ENCODE data around the gene ARHGEF19. TPM values are rescaled to one million over a fixed set of nuclear protein-coding genes. Genes with fewer than 3 reads are reported as not detected.
A peak's percentile ranks its signal among the peaks of the same experiment; 100 is the strongest.

The ARHGEF19 gene
- total RNA-seq, 1 experiment from 2014 or later, result 13.8 TPM

GRCh38 chr1:16206547-16207317 lies 5.7 kb downstream of the ARHGEF19 start:
- BruUV-seq (replicated peaks), result no TSS peak
- TF ChIP-seq CTCF (conservative IDR thresholded peaks at IDR 0.05; ENCODE audit: low read depth, low read length), result no peak
- no peak for TF ChIP-seq EZH2phosphoT487 (IDR thresholded peaks at IDR 0.05; ENCODE audit: borderline replicate concordance, low read length)
- no peak for TF ChIP-seq EZH2 (IDR thresholded peaks at IDR 0.05; ENCODE audit: low read length, unreplicated experiment)
- H3K4me1 ChIP-seq (ENCODE audit: insufficient read depth, low read length), result peaks cover 12% of the 10 kb centered on the region

GRCh38 chr1:16205891-16206546 lies 6.4 kb downstream of the ARHGEF19 start:
- no peaks in the 10 kb centered on the region for H3F3A ChIP-seq (ENCODE audit: low read length, unreplicated experiment)
- no peaks in the 10 kb centered on the region for H3K27me3 ChIP-seq (ENCODE audit: low read length)
- H3K9me2 ChIP-seq (replicated peaks; ENCODE audit: low read length), result no peaks in the 10 kb centered on the region
- BruUV-seq (replicated peaks), result TSS peak; percentile 56
- H3K79me2 ChIP-seq (ENCODE audit: low read length), result peaks cover 6% of the 10 kb centered on the region; the same call in 1 of the 2 replicates
- no peaks in the 10 kb centered on the region for H3K36me3 ChIP-seq (ENCODE audit: low read depth, low read length)
- ChIA-PET CTCF (interaction anchor here (1.3 kb wide), 1 partner anchor 11 kb away, joined by 5 read pairs; no protein-coding TSS in a partner anchor), POLR2A (ENCODE audit: unreplicated experiment) (no interaction called here)
- no peak for DNase-seq
- H3K4me3 ChIP-seq (ENCODE audit: low read length), result peak overlapping the region; percentile 71
- ATAC-seq, result peak; percentile 1
- H3K9me3 ChIP-seq (ENCODE audit: low read length), result no peaks in the 10 kb centered on the region
- peak overlapping the region; percentile 50 for H3K9ac ChIP-seq (ENCODE audit: low read length)
- intact Hi-C loops (cut with micrococcal nuclease), result loop anchor here (5.0 kb wide), 1 partner anchor 36 kb away; no protein-coding TSS in a partner anchor
- no peaks in the 10 kb centered on the region for H4K20me1 ChIP-seq (ENCODE audit: low read length)
- H2AFZ ChIP-seq (ENCODE audit: low read length), result peak overlapping the region; percentile 50; the same call in 1 of the 2 replicates
- H3K4me2 ChIP-seq (ENCODE audit: low read length), result peak overlapping the region; percentile 92
- no peak for TF ChIP-seq CTCF (conservative IDR thresholded peaks at IDR 0.05; ENCODE audit: low read depth, low read length)
- no peak for TF ChIP-seq EZH2phosphoT487 (IDR thresholded peaks at IDR 0.05; ENCODE audit: borderline replicate concordance, low read length)
- no peak for TF ChIP-seq EZH2 (IDR thresholded peaks at IDR 0.05; ENCODE audit: low read length, unreplicated experiment)
- no peak overlapping the region for H3K27ac ChIP-seq (ENCODE audit: low read length)
- peaks cover 12% of the 10 kb centered on the region for H3K4me1 ChIP-seq (ENCODE audit: insufficient read depth, low read length)

More at GRCh38 chr1:16206547-16207317, 5.7 kb downstream of the ARHGEF19 start:
- Histone ChIP-seq H3K27me3 (ENCODE audit: low read length) (no peaks in the 10 kb centered on the region), H3K4me3 (ENCODE audit: low read length) (peak overlapping the region; percentile 71), H3F3A (ENCODE audit: low read length, unreplicated experiment) (no peaks in the 10 kb centered on the region), H2AFZ (ENCODE audit: low read length) (peak overlapping the region; percentile 71), H3K79me2 (ENCODE audit: low read length) (peaks cover 6% of the 10 kb centered on the region; the same call in 1 of the 2 replicates), H3K4me2 (ENCODE audit: low read length) (peak overlapping the region; percentile 92), H3K9ac (ENCODE audit: low read length) (peak overlapping the region; percentile 62), H3K36me3 (ENCODE audit: low read depth, low read length) (no peaks in the 10 kb centered on the region), H4K20me1 (ENCODE audit: low read length) (no peaks in the 10 kb centered on the region), H3K9me2 (replicated peaks; ENCODE audit: low read length) (no peaks in the 10 kb centered on the region), H3K9me3 (ENCODE audit: low read length) (no peaks in the 10 kb centered on the region), H3K27ac (ENCODE audit: low read length) (peak overlapping the region; percentile 82)
- ATAC-seq (peak; percentile 96), DNase-seq (peak; percentile 97)
- ChIA-PET POLR2A (ENCODE audit: unreplicated experiment) (interaction anchor here (0.6 to 1.0 kb wide), 4 partner anchors 10 to 75 kb away, joined by 3 to 5 read pairs (median 4); no protein-coding TSS in a partner anchor), CTCF (interaction anchor here (0.5 to 1.3 kb wide), 3 partner anchors 10 to 128 kb away, joined by 3 to 10 read pairs (median 5); no protein-coding TSS in a partner anchor)
- intact Hi-C loops (cut with micrococcal nuclease), result loop anchor here (5.0 kb wide), 1 partner anchor 36 kb away; no protein-coding TSS in a partner anchor
